ENCODE results near the gene HIRA.
"Not testable (repeated sequence)": the region's sequence is repeated elsewhere in the genome, so short reads cannot be mapped to it uniquely, and the experiment has no call there.

The HIRA gene

DNA sequence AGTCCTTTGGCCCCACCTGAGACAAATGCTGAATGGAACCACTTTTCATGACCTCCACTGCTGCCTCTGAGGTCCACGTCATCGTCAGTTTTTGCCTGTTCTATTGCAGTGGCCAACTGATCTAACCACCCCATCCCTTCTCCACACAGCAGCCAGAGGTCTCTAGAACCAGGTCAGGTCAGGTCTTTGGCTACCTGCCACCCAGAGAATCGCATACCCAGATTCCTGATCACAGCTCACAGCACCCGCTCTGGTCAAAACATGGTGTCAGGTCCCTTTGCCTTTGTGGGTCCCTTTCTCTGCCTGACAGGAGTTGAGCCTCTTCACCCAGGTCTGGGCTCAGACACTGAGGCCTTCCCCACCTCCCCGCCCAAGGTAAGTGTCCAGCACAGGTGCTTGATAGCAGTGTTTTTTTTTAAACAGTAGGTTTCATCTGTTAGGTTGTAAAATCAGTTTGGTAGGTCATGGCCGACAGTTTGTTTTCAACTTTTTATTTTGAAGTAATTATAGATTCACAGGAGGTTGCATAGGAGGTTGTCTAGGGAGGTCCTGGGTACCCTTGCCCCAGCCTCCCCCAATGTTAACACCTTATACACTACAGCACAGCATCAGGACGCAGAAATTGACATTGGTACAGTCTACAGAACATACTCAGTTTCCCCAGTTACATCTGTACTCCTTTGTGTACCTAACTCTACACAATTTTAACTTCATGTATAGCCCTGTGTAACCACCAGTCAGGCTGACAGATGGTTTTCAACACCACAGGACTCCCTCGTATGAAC, 9.1 kb upstream of the HIRA start:
- peaks cover 83% of the 10 kb centered on the region for H3K36me3 Mint-ChIP-seq (ENCODE audit: low read depth)
- H3K4me3 Mint-ChIP-seq, result no peak overlapping the region
- H3K27me3 Mint-ChIP-seq, result no peaks in the 10 kb centered on the region
- H3K9me3 Mint-ChIP-seq, result no peaks in the 10 kb centered on the region
- no peak for DNase-seq
- peaks cover 30% of the 10 kb centered on the region for H3K4me1 Mint-ChIP-seq (ENCODE audit: low read depth)
- peak overlapping the region; percentile 67 for H3K27ac Mint-ChIP-seq

DNA sequence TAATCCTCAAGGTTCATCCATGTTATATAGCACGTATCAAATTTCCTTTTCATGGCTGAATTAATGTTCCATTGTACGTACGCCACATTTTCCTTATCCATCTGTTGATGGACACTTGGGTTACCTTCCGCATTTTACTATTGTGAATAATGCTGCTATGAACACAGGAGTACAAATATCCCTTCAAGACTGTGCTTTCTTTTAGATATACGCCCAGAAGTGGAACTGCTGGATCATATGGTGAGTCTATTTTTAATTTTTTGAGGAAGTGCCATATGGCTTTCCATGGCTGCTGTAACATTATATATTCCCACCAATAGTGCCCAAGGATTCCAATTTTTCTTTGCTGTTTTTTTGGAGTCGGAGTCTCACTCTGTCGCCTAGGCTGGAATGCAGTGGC, 6.8 kb upstream of the HIRA start:
- Mint-ChIP-seq H3K27me3 (no peaks in the 10 kb centered on the region), H3K4me3 (no peak overlapping the region), H3K9me3 (no peaks in the 10 kb centered on the region), H3K36me3 (ENCODE audit: low read depth) (peaks cover 83% of the 10 kb centered on the region), H3K4me1 (ENCODE audit: low read depth) (peaks cover 19% of the 10 kb centered on the region), H3K27ac (peak overlapping the region; percentile 11)
- DNase-seq, result no peak

DNA sequence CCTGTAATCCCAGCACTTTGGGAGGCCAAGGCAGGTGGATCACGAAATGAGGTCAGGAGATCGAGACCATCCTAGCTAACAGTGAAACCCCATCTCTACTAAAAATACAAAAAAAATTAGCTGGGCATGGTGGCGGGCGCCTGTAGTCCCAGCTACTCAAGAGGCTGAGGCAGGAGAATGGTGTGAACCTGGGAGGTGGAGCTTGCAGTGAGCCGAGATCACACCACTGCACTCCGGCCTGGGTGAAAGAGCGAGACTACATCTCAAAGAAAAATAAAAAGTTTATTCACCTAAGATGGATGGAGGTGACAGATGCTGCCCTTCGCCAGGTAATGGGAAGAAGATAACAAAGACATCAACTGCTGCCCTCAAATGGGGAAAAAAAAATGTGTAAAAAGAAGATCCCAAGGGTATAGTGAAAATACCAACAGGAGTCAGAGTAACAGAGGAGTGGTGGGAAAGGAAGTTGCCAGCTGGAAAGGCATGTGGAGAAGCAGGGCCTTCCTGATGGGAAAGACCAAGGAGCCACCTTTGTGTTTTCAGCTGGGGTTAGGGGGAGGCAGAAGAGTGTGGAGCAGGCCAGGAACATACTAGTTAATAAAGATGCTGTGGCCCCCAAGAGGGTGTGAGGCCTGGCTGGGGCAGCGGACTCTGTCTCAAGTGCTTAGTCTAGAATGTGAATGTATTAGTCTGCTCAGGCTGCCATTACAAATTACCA, 5.1 kb upstream of the HIRA start:
- Mint-ChIP-seq H3K4me1 (ENCODE audit: low read depth) (peaks cover 17% of the 10 kb centered on the region), H3K36me3 (ENCODE audit: low read depth) (peaks cover 81% of the 10 kb centered on the region)
- not testable (repeated sequence) for H3K27me3 Mint-ChIP-seq, H3K27ac Mint-ChIP-seq, H3K9me3 Mint-ChIP-seq, H3K4me3 Mint-ChIP-seq, DNase-seq

DNA sequence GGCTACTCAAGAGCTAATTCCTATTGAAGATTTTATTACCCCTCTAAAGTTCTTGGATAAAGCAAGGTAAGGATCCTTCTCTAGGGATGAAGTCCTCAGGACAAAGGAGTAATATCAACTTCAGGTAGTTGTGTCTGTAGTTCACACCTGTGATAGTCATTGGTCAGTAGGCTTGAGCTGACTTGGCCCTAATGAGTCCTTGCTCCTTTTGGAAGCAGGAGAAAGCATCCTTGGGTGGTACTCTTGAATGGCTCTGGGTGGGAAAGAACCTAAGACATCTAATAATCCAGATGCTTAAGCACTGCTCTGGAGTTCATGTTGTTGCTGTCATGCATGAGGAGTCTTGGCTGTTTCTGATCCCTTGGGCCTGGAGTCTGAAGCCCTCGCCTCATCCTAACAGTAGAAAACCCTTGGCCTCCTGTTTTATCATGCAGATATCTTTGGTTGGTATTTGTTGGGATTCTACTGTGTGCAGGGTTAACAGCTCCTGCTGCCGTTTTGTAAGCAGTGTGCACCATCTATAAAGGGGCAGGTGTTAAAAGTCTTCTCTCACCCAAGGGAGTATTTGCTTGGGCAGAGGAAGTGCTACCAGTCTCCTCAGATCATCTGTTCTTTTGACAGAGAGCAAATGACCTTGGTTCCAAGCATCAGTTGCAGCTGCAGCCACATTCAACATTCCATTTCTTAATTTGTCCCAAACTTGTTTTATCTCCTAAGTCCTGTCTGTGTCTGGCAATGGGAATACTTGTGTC, 3.5 kb upstream of the HIRA start:
- no peaks in the 10 kb centered on the region for H3K9me3 Mint-ChIP-seq
- peaks cover 22% of the 10 kb centered on the region for H3K4me1 Mint-ChIP-seq (ENCODE audit: low read depth)
- no peak overlapping the region for H3K4me3 Mint-ChIP-seq

DNA sequence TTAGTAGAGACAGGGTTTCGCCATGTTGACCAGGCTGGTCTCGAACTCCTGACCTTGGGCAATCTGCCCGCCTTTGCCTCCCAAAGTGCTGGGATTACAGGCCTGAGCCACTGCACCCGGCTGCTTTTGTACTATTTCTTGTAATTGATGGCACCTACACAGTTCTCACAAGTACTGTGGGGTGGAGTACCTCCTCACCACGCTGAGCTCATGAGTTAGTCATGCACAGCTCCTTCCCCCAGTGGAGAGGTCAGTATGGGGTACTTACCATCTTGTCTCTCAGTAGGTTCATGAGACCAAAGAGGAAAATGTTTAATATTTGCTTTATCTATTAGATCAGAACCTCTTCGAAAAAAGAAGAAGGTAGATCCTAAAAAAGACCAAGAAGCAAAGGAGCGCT, 2.9 kb upstream of the HIRA start:
- Mint-ChIP-seq H3K27ac (peak overlapping the region; percentile 94), H3K4me3 (peak overlapping the region; percentile 47)
- no peak for DNase-seq

More for the DNA sequence above, 3.5 kb upstream of the HIRA start:
- no peak for DNase-seq
- H3K27ac Mint-ChIP-seq, result peak overlapping the region; percentile 76
- no peaks in the 10 kb centered on the region for H3K27me3 Mint-ChIP-seq
- H3K36me3 Mint-ChIP-seq (ENCODE audit: low read depth), result peaks cover 78% of the 10 kb centered on the region

DNA sequence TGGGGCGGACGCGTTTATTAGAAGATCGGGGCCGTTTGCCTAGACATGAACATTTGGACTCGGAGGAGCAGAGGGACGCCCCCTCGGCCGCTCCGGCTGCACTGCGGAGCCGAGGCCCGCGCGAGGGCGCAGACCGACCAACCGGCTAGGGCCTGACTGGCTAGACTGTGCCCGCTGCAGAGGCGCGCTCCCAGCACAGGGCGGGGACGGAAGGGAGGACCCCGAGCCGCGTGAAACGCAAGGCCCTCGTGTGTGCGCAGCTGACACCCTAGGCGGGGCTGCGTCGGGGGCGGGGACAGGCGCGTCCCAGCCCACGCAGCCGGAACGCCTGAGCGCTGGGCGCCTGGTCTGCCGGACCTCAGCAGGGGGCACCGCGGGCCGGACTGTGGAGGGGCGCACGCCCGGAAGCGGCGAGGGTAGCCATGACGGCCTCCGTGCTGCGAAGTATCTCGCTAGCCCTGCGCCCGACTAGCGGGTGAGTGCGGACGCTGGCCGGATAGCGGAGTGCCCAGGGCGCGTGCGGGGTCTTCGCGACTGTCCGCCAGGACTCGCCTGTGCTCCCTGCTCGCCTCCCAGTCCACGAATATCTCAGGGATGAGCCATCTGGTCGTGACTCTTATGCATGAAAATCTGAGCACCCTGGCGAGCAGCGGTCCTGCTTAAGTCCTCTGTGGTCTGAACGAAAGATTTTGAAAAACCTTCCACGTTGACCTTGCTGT, 759 bp upstream of the HIRA start, which contains the start of gene MRPL40:
TSS of gene MRPL40 (plus strand) at position 413 of the 719 bp plus-strand sequence. CDS start at position 423, 10 bp downstream.
- peaks cover 42% of the 10 kb centered on the region for H3K4me1 Mint-ChIP-seq (ENCODE audit: low read depth)
- peak; percentile 95 for DNase-seq
- H3K36me3 Mint-ChIP-seq (ENCODE audit: low read depth), result peaks cover 83% of the 10 kb centered on the region
- H3K27me3 Mint-ChIP-seq, result no peaks in the 10 kb centered on the region
- no peaks in the 10 kb centered on the region for H3K9me3 Mint-ChIP-seq
- H3K27ac Mint-ChIP-seq, result peak within 1 kb of the TSS; percentile 95
- peak within 1 kb of the TSS; percentile 92 for H3K4me3 Mint-ChIP-seq

More for the DNA sequence above, 2.9 kb upstream of the HIRA start:
- Mint-ChIP-seq H3K36me3 (ENCODE audit: low read depth) (peaks cover 79% of the 10 kb centered on the region), H3K4me1 (ENCODE audit: low read depth) (peaks cover 28% of the 10 kb centered on the region), H3K27me3 (no peaks in the 10 kb centered on the region), H3K9me3 (no peaks in the 10 kb centered on the region)

DNA sequence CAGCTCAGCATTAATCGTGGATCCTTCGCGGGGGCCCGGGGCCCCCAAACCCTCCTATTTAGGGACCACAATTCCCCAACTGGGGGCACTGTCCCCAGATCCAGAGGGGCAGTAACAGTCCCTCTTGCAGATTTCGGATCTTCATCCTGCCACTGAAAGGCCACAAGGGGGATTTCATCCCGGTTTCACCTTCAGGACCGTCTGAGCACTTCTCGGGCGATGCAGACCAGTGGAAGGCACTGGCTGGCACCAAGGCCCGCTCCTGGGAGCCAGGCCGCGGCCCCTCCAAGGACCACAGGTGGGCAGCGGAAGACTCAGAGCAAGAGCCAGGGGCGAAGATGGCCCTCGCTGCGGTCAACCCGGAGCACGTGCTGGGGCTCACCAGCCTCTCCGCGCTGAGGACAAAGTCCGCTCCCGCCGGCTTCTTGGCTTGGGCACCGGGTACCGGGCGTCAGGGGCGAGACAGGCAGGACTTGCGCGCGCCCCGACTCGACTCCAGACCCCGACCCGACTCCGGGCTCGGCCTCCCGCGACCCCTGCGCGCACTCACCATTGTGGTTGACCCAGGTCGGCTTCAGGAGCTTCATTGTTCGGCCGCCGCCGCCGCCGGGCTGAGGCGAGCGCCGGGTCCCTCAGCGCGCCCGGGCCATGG, 517 bp downstream of the HIRA start:
- peaks cover 55% of the 10 kb centered on the region for H3K4me1 Mint-ChIP-seq (ENCODE audit: low read depth)
- H3K27ac Mint-ChIP-seq, result peak overlapping the region; percentile 91
- peaks cover 84% of the 10 kb centered on the region for H3K36me3 Mint-ChIP-seq (ENCODE audit: low read depth)
- no peaks in the 10 kb centered on the region for H3K27me3 Mint-ChIP-seq
- peak; percentile 61 for DNase-seq
- no peaks in the 10 kb centered on the region for H3K9me3 Mint-ChIP-seq
- H3K4me3 Mint-ChIP-seq, result peak overlapping the region; percentile 92

DNA sequence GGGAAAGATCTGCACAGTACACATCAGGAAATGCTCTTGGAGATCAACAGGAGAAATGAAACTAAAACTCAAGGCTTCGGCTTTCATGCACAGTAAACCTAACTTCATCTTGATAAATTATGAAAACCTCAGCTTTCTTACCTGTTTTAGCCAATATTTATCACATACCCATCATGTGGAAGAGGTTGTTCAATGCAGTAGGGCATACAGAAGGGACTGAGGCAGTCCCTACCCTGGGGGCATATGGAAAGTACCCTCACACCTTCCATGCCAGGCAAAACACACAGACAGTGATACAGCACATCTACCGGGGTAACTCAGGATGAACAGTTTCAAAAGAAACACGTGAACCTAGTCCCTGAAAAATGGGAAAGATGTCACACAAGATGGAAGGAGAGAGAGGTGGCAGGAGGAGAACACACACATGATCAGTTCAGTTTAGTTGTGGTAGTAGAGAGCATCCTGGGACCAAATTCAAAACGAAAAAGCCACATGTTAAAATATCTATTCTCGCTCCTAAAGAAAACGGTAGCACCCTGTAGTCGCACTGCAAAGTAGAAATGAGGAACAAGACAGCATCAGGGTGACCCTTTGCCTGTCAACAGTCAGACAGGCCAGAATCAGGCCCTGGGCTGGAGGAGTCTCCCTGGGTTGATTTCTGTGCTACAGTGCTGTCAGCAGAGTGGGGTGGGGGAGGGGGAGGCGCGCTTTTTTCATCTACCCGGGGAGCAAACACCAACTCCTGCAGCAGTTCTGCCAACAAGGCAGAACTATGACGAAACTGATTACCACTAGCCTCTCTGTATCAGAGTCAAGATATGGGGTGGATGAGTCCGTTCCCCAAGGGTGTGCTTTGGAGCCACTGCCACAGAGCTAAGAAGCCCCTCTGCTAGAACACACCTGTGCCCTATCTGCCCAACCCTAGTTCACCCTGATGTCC, 1.3 kb downstream of the HIRA start:
- peak overlapping the region; percentile 91 for H3K27ac Mint-ChIP-seq
- H3K9me3 Mint-ChIP-seq, result no peaks in the 10 kb centered on the region
- no peak for DNase-seq
- H3K36me3 Mint-ChIP-seq (ENCODE audit: low read depth), result peaks cover 82% of the 10 kb centered on the region
- H3K4me3 Mint-ChIP-seq, result peak overlapping the region; percentile 92
- no peaks in the 10 kb centered on the region for H3K27me3 Mint-ChIP-seq
- H3K4me1 Mint-ChIP-seq (ENCODE audit: low read depth), result peaks cover 59% of the 10 kb centered on the region

DNA sequence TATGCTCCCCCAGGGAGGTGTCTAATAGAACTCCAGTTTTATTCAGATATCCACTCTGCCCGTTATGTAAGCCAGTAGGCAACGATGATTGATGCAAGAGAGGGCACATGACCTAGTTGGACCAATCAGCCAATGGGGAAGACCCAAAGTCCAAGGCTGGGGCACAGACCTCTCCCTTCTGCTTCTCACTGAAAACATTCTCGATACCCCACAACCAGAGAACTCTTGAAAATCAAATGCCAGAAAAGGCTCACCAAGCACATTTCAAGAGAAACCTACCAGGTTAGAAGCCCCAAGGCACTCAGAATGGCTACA, 7.4 kb downstream of the HIRA start:
- H3K27me3 Mint-ChIP-seq, result no peaks in the 10 kb centered on the region
- peaks cover 57% of the 10 kb centered on the region for H3K36me3 Mint-ChIP-seq (ENCODE audit: low read depth)
- H3K27ac Mint-ChIP-seq, result no peak overlapping the region
- H3K4me3 Mint-ChIP-seq, result no peak overlapping the region
- no peak for DNase-seq
- H3K9me3 Mint-ChIP-seq, result no peaks in the 10 kb centered on the region
- peaks cover 84% of the 10 kb centered on the region for H3K4me1 Mint-ChIP-seq (ENCODE audit: low read depth)

DNA sequence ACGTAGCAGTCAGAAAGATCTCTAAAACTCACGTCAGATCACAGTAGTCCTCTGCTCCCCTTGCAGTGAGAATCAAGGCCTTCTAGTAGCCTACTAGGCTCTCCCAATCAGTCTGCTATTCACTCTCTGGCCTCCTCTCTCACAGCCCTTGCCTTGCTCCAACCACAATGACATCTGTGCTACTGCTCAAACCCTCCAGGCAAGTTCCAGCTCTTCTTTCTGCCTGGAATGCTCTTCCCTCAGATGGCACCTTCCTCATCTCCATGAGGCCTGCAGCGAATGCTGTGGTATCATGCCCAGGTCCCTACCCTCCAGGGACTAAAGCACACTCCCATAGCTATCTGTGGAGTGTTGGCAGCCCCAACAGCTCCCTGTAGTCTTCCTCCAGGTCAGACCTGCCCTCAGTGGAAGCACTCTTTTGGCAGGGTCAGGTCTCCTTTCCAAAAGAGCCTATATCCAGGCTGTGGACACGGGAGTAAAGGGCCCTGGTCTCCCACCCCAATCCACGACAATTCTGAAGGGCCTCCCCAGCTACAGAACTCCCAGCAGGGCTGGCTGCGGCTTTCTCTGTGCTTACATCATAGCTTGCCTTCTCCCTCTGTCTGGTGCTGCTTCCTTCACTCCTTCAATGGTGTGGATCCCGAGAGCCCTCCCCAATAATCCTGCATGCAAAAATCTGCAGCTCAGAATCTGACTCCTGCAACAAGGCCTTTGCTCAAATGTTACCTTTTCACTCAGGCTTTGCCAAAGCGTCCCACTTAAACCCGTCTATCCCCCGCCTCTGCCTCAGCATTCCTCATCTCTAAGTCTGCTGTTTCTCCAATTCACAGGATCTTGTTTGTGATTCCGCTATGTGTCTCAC, 8.9 kb downstream of the HIRA start:
- Mint-ChIP-seq H3K36me3 (ENCODE audit: low read depth) (peaks cover 52% of the 10 kb centered on the region), H3K27me3 (no peaks in the 10 kb centered on the region), H3K27ac (peak overlapping the region; percentile 71), H3K9me3 (no peaks in the 10 kb centered on the region), H3K4me1 (ENCODE audit: low read depth) (peaks cover 83% of the 10 kb centered on the region), H3K4me3 (no peak overlapping the region)
- DNase-seq, result no peak

DNA sequence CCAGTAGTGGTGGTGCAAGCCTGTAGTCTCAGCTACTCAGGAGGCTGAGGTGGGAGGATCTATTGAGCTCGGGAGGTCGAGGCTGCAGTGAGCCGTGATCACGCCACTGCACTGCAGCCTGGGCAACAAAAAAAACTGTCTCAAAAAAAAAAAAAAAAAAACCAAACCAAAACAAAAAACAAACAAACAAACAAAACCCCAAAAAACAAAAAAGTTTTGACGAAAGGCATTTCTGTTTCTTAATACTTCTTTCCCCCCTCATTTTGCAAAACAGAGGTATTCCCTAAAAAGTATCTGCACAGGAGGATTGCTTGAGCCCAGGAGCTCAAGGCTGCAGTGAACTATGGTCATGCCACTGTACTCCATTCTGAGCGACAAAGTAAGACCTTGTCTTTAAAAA, 11.2 kb downstream of the HIRA start:
- Mint-ChIP-seq H3K9me3 (no peaks in the 10 kb centered on the region), H3K4me1 (ENCODE audit: low read depth) (peaks cover 69% of the 10 kb centered on the region), H3K27me3 (no peaks in the 10 kb centered on the region), H3K4me3 (peak overlapping the region; percentile 36), H3K27ac (peak overlapping the region; percentile 76), H3K36me3 (ENCODE audit: low read depth) (peaks cover 44% of the 10 kb centered on the region)
- no peak for DNase-seq

DNA sequence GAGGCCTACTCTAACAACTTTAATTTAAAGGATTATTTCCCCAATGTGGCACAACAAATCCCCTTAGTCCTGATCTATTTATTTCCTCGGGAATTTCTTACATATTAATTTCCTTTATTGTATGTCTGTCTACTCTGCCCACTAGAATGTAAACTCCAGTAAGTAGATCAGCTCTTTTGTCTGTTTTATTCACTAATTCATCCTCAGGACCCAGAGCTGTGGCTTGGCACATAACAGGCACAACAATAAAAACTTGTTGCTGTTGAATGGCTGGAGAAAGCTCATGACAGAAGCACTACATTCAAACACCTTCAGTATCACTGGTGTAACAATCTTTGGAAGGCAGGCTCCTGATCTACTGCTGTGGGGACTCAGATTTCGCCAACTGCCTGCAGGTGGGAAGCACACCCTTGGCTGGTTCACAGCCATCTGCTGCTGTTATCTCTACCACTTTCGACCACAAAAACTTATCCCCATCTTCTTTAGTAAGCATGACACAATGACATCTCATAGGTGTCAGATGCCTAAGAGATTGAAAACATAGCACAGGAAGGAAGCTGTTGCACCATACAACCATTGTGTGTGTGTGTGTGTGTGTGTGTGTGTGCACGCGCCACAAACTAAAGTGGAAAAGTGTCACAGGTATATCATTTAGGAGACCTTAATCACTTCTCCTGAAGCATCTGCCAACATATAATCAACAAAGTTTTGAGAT, 11.9 kb downstream of the HIRA start:
- H3K27me3 Mint-ChIP-seq, result no peaks in the 10 kb centered on the region
- DNase-seq, result peak; percentile 41
- peaks cover 39% of the 10 kb centered on the region for H3K36me3 Mint-ChIP-seq (ENCODE audit: low read depth)
- H3K4me1 Mint-ChIP-seq (ENCODE audit: low read depth), result peaks cover 65% of the 10 kb centered on the region
- no peaks in the 10 kb centered on the region for H3K9me3 Mint-ChIP-seq
- peak overlapping the region; percentile 36 for H3K4me3 Mint-ChIP-seq
- H3K27ac Mint-ChIP-seq, result peak overlapping the region; percentile 73
